SK-N-SH treated with all-trans-retinoic acid at 6 μM for 48 hours (cell line): ENCODE measurements around the gene SLC7A6OS.
A peak's percentile ranks its signal among the peaks of the same experiment; 100 is the strongest.

Experiments
- ATAC-seq: fragments of 200-7000 bp; cut with Tn5 transposase; 3 replicates; pipeline ENCODE4 v1.9.1; 2020; ENCODE audit warnings: mild to moderate bottlenecking, moderate library complexity
- BACH2 ChIP-seq: fragments of 250-450 bp; sonication (Bioruptor Pico); IDR thresholded peaks from 2 replicates; pipeline ENCODE4 v1.9.0; 2021; ENCODE audit warnings: mild to moderate bottlenecking, borderline replicate concordance
- CSDC2 ChIP-seq: fragments of 250-450 bp; sonication (Bioruptor Pico); IDR thresholded peaks from 2 replicates; pipeline ENCODE4 v1.5.0; 2020; ENCODE audit warnings: mild to moderate bottlenecking, moderate library complexity
- OSR1 ChIP-seq: fragments of 250-450 bp; sonication (Bioruptor Pico); IDR thresholded peaks from 2 replicates; pipeline ENCODE4 v1.8.0; 2022; ENCODE audit warnings: moderate library complexity, mild to moderate bottlenecking, inconsistent platforms
- PPARA ChIP-seq: fragments of 250-450 bp; sonication (Bioruptor Pico); IDR thresholded peaks from 2 replicates; pipeline ENCODE4 v1.5.0; 2020; ENCODE audit warnings: mild to moderate bottlenecking, borderline replicate concordance
- RARB ChIP-seq: fragments of 250-450 bp; sonication (Bioruptor Pico); IDR thresholded peaks from 2 replicates; pipeline ENCODE4 v1.8.0; 2021; ENCODE audit warnings: mild to moderate bottlenecking, moderate library complexity
- SNAI2 ChIP-seq: fragments of 250-450 bp; sonication (Bioruptor Pico); IDR thresholded peaks from 2 replicates; pipeline ENCODE4 v1.5.0; 2020; ENCODE audit warnings: mild to moderate bottlenecking, moderate library complexity
- TCF4 ChIP-seq: fragments of 250-450 bp; sonication (Bioruptor Pico); IDR thresholded peaks from 2 replicates; pipeline ENCODE4 v1.8.0; 2021; ENCODE audit warnings: mild to moderate bottlenecking, moderate library complexity, borderline replicate concordance
- TOX ChIP-seq: fragments of 250-450 bp; sonication (Bioruptor Pico); IDR thresholded peaks from 2 replicates; pipeline ENCODE4 v1.8.0; 2021; ENCODE audit warnings: mild to moderate bottlenecking, moderate library complexity, borderline replicate concordance
- ZC3H10 ChIP-seq: fragments of 250-450 bp; sonication (Bioruptor Pico); IDR thresholded peaks from 2 replicates; pipeline ENCODE4 v1.5.1; 2021; ENCODE audit warnings: mild to moderate bottlenecking, moderate library complexity
- ZFP3 ChIP-seq: fragments of 250-450 bp; sonication (Bioruptor Pico); IDR thresholded peaks from 2 replicates; pipeline ENCODE4 v1.5.0; 2020; ENCODE audit warnings: mild to moderate bottlenecking, moderate library complexity
- ZNF565 ChIP-seq: fragments of 450-650 bp; formaldehyde crosslinking; conservative IDR thresholded peaks from 2 replicates; pipeline ENCODE4 v1.5.0; 2020; ENCODE audit warnings: low read depth, mild to moderate bottlenecking, moderate library complexity
- ZNF70 ChIP-seq: fragments of 450-650 bp; formaldehyde crosslinking; IDR thresholded peaks from 2 replicates; pipeline ENCODE4 v1.5.0; 2020; ENCODE audit warnings: mild to moderate bottlenecking, moderate library complexity
- TF ChIP-seq, protein P1 (sequence below): fragments of 250-450 bp; sonication (Bioruptor Pico); IDR thresholded peaks from 2 replicates; pipeline ENCODE4 v1.5.1; 2020; ENCODE audit warnings: low read depth, mild to moderate bottlenecking, moderate library complexity
- TF ChIP-seq, protein P2 (sequence below): fragments of 250-450 bp; sonication (Bioruptor Pico); IDR thresholded peaks from 2 replicates; pipeline ENCODE4 v1.5.0; 2020; ENCODE audit warnings: mild to moderate bottlenecking, moderate library complexity
- TF ChIP-seq, protein P3 (sequence below): fragments of 250-450 bp; sonication (Bioruptor Pico); IDR thresholded peaks from 2 replicates; pipeline ENCODE4 v1.5.1; 2021; ENCODE audit warnings: mild to moderate bottlenecking, moderate library complexity
- TF ChIP-seq, protein P4 (sequence below): fragments of 250-450 bp; sonication (Bioruptor Pico); IDR thresholded peaks from 2 replicates; pipeline ENCODE4 v1.8.0; 2020; ENCODE audit warnings: mild to moderate bottlenecking, moderate library complexity, borderline replicate concordance
- TF ChIP-seq, protein P5 (sequence below): fragments of 250-450 bp; sonication (Bioruptor Pico); IDR thresholded peaks from 2 replicates; pipeline ENCODE4 v1.8.0; 2021; ENCODE audit warnings: low read depth, mild to moderate bottlenecking, moderate library complexity, borderline replicate concordance

Gene SLC7A6OS

DNA sequence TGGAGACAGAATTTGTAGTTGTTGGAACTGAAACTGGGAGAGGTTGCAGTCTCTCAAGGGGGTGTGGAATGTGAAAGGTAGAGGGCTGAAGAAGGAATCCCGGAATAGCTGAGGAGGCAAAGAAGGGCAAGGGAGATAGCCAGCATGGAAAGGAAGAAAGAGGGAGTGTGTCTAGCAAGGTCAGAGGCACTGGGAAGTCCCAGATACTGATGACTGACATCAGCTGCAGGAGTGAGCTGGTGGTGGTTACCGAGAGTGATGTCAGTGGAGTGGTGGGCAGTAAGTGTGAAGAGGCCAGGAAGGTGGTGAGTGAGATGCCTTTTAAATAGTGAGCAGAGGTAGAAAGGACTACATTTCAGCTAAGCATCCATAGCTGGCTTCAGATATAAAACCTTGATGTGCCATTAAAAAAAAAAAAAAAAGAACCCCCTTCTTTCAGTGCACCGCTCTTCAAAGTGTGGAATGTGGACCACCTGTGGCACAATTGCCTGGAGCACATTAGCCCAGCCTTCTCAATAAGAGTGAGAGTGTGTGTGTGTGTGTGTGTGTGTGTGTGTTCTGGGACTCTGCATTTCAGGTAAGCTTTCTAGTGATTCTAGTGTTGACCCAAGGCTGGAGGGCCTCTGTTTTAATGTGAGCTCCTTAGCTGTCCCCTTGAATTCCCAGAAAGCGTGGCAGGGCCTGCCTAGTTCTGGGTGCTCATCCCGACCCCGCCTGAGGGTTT, 8.6 kb upstream of the SLC7A6OS start:
- no peak for ATAC-seq
- TF ChIP-seq PPARA (CRISPR knock-in tag) (no peak), ZFP3 (CRISPR knock-in tag) (no peak), ZNF565 (CRISPR knock-in tag) (no peak), BACH2 (no peak), ZC3H10 (CRISPR knock-in tag) (no peak), CSDC2 (CRISPR knock-in tag) (no peak), ZNF70 (CRISPR knock-in tag) (no peak), TCF4 (CRISPR knock-in tag) (no peak)
- TF ChIP-seq, protein P1, sequence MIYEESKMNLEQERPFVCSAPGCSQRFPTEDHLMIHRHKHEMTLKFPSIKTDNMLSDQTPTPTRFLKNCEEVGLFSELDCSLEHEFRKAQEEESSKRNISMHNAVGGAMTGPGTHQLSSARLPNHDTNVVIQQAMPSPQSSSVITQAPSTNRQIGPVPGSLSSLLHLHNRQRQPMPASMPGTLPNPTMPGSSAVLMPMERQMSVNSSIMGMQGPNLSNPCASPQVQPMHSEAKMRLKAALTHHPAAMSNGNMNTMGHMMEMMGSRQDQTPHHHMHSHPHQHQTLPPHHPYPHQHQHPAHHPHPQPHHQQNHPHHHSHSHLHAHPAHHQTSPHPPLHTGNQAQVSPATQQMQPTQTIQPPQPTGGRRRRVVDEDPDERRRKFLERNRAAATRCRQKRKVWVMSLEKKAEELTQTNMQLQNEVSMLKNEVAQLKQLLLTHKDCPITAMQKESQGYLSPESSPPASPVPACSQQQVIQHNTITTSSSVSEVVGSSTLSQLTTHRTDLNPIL (CRISPR knock-in tag): no peak
- TF ChIP-seq, protein P2, sequence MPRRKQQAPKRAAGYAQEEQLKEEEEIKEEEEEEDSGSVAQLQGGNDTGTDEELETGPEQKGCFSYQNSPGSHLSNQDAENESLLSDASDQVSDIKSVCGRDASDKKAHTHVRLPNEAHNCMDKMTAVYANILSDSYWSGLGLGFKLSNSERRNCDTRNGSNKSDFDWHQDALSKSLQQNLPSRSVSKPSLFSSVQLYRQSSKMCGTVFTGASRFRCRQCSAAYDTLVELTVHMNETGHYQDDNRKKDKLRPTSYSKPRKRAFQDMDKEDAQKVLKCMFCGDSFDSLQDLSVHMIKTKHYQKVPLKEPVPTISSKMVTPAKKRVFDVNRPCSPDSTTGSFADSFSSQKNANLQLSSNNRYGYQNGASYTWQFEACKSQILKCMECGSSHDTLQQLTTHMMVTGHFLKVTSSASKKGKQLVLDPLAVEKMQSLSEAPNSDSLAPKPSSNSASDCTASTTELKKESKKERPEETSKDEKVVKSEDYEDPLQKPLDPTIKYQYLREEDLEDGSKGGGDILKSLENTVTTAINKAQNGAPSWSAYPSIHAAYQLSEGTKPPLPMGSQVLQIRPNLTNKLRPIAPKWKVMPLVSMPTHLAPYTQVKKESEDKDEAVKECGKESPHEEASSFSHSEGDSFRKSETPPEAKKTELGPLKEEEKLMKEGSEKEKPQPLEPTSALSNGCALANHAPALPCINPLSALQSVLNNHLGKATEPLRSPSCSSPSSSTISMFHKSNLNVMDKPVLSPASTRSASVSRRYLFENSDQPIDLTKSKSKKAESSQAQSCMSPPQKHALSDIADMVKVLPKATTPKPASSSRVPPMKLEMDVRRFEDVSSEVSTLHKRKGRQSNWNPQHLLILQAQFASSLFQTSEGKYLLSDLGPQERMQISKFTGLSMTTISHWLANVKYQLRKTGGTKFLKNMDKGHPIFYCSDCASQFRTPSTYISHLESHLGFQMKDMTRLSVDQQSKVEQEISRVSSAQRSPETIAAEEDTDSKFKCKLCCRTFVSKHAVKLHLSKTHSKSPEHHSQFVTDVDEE: no peak
- TF ChIP-seq, protein P3, sequence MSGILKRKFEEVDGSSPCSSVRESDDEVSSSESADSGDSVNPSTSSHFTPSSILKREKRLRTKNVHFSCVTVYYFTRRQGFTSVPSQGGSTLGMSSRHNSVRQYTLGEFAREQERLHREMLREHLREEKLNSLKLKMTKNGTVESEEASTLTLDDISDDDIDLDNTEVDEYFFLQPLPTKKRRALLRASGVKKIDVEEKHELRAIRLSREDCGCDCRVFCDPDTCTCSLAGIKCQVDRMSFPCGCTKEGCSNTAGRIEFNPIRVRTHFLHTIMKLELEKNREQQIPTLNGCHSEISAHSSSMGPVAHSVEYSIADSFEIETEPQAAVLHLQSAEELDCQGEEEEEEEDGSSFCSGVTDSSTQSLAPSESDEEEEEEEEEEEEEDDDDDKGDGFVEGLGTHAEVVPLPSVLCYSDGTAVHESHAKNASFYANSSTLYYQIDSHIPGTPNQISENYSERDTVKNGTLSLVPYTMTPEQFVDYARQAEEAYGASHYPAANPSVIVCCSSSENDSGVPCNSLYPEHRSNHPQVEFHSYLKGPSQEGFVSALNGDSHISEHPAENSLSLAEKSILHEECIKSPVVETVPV (CRISPR knock-in tag): no peak

DNA sequence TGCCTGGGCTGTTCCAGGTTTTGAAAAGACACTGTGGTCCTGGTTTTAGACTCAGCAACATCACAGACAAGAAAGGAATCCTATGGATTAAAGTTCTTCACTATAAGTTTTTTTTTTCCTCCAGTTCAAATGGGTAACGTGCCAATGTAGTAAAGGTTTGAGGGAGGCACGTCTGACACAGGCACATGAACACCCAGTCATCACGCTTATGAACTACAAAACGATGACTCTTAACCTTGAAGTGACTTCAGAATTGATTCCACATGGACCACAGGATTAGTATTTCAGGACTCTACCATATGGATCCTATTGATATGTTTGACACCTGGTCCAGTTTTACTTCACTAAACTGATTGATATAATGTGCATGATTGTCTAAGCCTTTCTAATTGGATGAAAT, 2.4 kb upstream of the SLC7A6OS start:
- TF ChIP-seq, protein P4, sequence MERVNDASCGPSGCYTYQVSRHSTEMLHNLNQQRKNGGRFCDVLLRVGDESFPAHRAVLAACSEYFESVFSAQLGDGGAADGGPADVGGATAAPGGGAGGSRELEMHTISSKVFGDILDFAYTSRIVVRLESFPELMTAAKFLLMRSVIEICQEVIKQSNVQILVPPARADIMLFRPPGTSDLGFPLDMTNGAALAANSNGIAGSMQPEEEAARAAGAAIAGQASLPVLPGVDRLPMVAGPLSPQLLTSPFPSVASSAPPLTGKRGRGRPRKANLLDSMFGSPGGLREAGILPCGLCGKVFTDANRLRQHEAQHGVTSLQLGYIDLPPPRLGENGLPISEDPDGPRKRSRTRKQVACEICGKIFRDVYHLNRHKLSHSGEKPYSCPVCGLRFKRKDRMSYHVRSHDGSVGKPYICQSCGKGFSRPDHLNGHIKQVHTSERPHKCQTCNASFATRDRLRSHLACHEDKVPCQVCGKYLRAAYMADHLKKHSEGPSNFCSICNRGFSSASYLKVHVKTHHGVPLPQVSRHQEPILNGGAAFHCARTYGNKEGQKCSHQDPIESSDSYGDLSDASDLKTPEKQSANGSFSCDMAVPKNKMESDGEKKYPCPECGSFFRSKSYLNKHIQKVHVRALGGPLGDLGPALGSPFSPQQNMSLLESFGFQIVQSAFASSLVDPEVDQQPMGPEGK (CRISPR knock-in tag): no peak
- no peak for ATAC-seq

DNA sequence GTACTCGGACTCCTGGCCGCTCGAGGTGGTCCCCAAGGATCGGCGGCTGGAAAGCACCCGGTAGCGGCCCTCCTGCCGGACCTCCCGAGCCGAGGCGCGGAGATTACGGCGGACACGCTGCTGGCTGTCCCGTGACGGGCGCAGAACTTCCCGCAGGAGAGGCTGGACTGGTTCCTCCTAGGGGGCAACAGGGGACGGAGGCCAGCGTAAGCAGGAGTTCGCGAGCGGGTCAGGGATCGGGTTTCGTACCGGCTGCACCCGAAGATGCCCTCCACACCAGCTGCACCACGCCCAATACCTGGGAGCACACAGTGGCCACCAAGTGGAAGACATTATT, 341 bp downstream of the SLC7A6OS start:
- ATAC-seq: peak; percentile 59
- TF ChIP-seq OSR1 (CRISPR knock-in tag) (no peak), CSDC2 (CRISPR knock-in tag) (no peak)
- TF ChIP-seq, protein P5, sequence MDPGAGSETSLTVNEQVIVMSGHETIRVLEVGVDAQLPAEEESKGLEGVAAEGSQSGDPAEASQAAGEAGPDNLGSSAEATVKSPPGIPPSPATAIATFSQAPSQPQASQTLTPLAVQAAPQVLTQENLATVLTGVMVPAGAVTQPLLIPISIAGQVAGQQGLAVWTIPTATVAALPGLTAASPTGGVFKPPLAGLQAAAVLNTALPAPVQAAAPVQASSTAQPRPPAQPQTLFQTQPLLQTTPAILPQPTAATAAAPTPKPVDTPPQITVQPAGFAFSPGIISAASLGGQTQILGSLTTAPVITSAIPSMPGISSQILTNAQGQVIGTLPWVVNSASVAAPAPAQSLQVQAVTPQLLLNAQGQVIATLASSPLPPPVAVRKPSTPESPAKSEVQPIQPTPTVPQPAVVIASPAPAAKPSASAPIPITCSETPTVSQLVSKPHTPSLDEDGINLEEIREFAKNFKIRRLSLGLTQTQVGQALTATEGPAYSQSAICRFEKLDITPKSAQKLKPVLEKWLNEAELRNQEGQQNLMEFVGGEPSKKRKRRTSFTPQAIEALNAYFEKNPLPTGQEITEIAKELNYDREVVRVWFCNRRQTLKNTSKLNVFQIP: no peak

DNA sequence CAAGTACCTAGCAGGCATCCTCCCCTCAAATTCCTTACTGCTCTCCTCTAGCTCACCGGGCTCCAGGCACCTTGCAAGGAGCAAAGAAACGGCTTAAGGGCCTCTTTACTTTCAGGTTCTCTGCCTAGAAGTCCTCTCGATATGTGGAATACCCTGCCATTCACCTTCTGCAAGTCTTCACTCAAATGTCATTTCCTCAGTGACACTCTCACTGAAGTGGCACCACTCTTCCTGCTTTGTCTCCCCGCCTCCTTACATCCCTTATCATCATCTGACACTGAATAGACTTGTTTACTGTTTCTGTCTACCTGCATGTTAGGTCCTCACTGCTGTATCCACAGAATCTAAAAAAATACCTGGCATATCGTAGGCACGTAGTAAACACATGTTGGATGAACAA, 947 bp downstream of the SLC7A6OS start:
- ATAC-seq: no peak
- no peak for TF ChIP-seq TCF4 (CRISPR knock-in tag)
- TF ChIP-seq RARB: no peak
- TF ChIP-seq, protein P3 (CRISPR knock-in tag): no peak
- no peak for TF ChIP-seq SNAI2 (CRISPR knock-in tag)
- no peak for TF ChIP-seq TOX (CRISPR knock-in tag)
- TF ChIP-seq, protein P1 (CRISPR knock-in tag): no peak
